Pulmonary artery endothelial cell (primary cell): Measurements from ENCODE around the gene PIBF1. TPM values are rescaled to one million over a fixed set of nuclear protein-coding genes. Genes with fewer than 3 reads are reported as not detected.
"Not testable (repeated sequence)": the region's sequence is repeated elsewhere in the genome, so short reads cannot be mapped to it uniquely, and the experiment has no call there.

Experiments
- DNase-seq: peaks from one replicate; pipeline ENCODE4 v3.0.0-alpha.2; 2011; ENCODE audit warnings: low read depth, low spot score
- total RNA-seq: library from RNA; depleted of rRNA; stranded (reverse); fragments of >200 nt; gene quantifications from 2 replicates; pipeline ENCODE4 v1.2.3, GENCODE V29; 2014

Gene PIBF1
- total RNA-seq, 1 donor from 2014 or later: 19.1 TPM

- no peak for DNase-seq
Observed at GRCh38 chr13:73015805-73016204, 233.9 kb downstream of the PIBF1 start.

DNA sequence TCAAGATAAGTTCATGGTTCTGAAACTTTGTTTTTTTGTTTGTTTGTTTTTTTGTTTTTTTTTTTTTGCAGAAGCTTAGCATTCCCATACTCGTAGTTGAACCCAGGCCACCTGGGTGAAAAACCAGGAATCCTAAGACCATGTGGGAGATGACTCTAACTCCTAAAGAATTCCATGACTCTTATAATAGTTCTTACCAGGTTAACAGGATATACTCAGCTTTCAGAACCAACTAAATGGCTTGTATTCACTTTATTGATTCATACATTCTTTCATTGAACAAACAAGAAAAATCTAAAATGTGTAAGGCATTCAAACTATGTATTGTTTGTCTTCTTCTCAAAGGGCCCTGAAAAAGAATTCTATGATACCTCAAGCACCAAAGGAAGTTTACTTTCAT, 236.4 kb downstream of the PIBF1 start:
- DNase-seq: no peak

DNA sequence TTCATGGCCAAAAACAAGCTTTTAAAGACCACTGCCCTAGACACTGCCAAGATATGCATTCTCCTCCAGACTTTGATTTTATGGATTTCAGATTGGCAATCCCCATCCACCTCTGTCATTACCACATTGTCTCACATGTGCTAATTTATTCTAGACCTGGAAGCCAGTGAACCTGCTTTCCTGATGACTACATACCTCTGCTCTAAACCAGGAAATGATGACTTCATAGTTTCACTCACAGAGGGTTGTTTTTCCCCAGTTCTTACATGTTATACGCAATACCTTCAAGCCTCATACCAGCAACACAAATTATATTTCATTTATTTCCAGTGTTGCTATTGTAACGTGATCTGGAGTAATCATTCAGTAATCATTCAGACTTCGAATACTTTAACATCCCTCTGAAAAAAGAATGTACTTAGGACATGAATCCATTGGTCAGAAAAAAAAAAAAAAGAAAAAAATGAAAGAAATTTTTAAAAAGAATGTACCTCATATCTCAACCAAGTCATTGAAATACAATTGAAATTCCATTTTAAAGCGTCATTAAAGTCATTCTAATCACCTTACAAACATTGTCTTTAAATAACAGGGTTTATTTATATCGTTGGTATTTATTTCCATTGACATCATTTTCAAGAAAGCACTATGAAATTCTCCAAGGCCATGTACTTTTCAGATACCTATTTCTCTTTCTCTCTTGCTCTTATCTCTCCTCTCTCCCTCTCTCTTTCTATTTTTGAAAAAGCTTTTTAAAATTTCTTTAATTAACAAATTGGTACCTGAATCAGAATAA, 243.5 kb downstream of the PIBF1 start:
- no peak for DNase-seq

- no peak for DNase-seq
Observed at GRCh38 chr13:73034901-73035300, 253.0 kb downstream of the PIBF1 start.

GRCh38 chr13:73035660-73036059, 253.7 kb downstream of the PIBF1 start:
- no peak for DNase-seq

DNA sequence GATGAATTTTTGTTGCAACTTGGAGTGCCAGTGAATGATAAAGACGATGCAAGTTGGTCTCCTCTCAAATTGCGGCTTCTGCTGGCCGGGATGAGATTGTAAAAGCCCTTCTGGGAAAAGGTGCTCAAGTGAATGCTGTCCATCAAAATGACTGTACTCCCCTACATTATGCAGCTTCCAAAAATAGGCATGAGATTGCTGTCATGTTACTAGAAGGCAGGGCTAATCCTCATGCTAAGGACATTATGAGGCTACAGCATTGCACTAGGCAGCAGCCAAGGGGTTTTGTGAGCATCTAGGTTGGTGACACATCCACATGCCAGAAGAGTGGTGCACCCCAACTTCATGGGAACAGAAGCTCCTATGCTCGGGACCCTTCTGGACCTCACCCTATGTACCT, 254.6 kb downstream of the PIBF1 start:
- no peak for DNase-seq

DNA sequence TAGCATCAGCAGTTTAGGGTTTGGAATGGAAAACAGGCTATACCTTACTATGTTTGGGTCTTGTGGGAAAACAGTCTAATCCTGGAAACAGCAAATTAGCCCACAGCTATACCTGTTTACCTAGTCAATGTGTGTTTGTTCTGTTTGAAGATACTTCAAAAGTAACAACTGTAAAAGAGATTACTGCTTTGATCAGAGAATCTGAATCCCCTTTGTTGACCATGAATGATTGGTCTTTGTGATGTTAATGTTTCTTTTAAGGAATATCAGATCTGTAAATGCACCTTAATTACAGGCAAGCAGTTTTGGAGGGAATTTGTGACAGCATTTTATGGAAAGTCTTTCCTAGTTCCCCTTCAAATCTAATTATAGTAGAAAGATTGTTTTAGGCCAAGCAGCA, 256.1 kb downstream of the PIBF1 start:
- no peak for DNase-seq

- DNase-seq: no peak
Observed at GRCh38 chr13:73039201-73040108, 257.5 kb downstream of the PIBF1 start.

DNA sequence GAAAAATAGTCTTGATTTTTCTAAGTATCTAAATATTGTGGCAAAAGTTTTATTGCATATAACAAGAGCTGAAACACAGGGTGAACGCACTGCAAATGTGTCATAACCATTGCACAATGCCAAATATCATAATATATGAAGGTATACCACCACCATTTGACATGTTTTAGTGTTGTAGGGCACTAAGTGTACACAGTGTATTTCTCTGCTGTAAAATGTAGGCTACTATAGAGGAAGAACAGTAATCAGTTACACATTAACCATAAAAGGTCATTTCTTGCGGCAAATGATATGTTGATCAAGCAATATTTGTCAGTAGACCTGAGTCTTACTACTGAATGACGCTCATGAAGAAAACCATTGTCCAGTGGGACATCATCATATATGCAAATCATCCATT, 258.6 kb downstream of the PIBF1 start:
- DNase-seq: no peak

- no peak for DNase-seq
Observed at GRCh38 chr13:73040968-73041596, 259.1 kb downstream of the PIBF1 start.

GRCh38 chr13:73045031-73045430, 263.1 kb downstream of the PIBF1 start:
- no peak for DNase-seq

GRCh38 chr13:73048615-73049014, 266.7 kb downstream of the PIBF1 start:
- DNase-seq: not testable (repeated sequence)

- DNase-seq: no peak
Observed at GRCh38 chr13:73054712-73055111, 272.8 kb downstream of the PIBF1 start.

GRCh38 chr13:73055813-73056564, 274.1 kb downstream of the PIBF1 start:
- DNase-seq: peak; percentile 50

DNA sequence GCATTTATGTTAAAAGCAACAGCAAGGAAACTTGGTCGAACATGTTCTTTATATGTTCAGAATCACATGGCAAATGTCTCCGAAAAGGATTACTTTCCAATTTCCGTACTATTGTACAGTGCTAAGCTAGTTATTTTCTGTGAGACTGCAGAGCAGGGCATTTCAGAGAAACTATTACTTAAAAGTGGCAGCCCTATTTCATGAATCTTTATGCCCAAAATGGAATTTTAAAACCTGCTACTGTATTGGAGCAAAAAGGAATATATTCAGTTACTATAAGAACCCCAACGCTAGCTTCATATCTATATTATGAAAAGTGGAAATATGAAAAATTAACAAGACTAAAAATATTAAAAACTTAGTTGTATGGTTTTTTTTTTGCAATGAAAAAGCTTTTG, 274.6 kb downstream of the PIBF1 start:
- no peak for DNase-seq

GRCh38 chr13:73057284-73058063, 275.5 kb downstream of the PIBF1 start:
- no peak for DNase-seq

GRCh38 chr13:73058064-73058313, 276.1 kb downstream of the PIBF1 start:
- DNase-seq: no peak

GRCh38 chr13:73058432-73058735, 276.5 kb downstream of the PIBF1 start:
- DNase-seq: no peak

DNA sequence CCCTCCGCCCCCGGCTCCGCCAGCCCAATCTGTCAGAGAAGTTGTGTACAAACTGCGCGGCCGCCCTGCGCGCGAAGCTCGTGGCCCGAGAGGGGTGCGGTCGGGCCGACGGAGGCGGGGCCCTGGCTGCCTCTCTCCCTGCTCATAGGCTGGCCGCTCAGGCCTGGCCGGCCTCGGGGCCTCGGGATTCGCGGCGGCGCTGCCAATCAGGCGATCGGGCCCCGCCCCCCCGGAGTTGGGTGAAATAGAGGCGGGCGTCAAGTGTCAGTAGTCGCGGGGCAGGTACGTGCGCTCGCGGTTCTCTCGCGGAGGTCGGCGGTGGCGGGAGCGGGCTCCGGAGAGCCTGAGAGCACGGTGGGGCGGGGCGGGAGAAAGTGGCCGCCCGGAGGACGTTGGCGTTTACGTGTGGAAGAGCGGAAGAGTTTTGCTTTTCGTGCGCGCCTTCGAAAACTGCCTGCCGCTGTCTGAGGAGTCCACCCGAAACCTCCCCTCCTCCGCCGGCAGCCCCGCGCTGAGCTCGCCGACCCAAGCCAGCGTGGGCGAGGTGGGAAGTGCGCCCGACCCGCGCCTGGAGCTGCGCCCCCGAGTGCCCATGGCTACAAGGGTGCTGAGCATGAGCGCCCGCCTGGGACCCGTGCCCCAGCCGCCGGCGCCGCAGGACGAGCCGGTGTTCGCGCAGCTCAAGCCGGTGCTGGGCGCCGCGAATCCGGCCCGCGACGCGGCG, 277.0 kb downstream of the PIBF1 start, which contains the start of gene KLF5:
KLF5 (plus strand) TSS at position 270 of the 724 bp plus-strand sequence; CDS start at position 593, 323 bp downstream.
- peak; percentile 71 for DNase-seq
